HCT116 (cell line): Measurements from ENCODE around the gene PDSS1. TPM values are rescaled to one million over a fixed set of nuclear protein-coding genes. Genes with fewer than 3 reads are reported as not detected.

Source experiments
- ATAC-seq: fragments of 200-7000 bp; cut with Tn5 transposase; 2 replicates; pipeline ENCODE4 v1.9.1; 2020; ENCODE audit warnings: mild to moderate bottlenecking, moderate library complexity
- BruUV-seq: library from RNA; stranded (reverse); fragments of 400-500 nt; replicated peaks from 2 replicates; lab custom pipeline; 2021; lab: Mats Ljungman, UMichigan
- CTCF ChIA-PET: fragments of 300-600 bp; sonication (Branson Sonifier 250); formaldehyde crosslinking; loops from one replicate; lab custom pipeline; 2021; ENCODE audit warnings: antibody characterized with exemption; lab: Charles Lee
- POLR2A ChIA-PET: fragments of 300-600, 350-600 bp; sonication (Branson Sonifier 250); formaldehyde crosslinking; loops from one replicate; lab custom pipeline; 2021; ENCODE audit warnings: antibody characterized with exemption; lab: Charles Lee
- RAD21 ChIA-PET, 2 experiments: fragments of 300-600 bp; sonication (Branson Sonifier 250); formaldehyde crosslinking; loops; one replicate each; lab custom pipeline; 2023; ENCODE audit warnings: low total read pairs in 2 of 2; ENCODE audit not compliant: uncharacterized antibody in 2 of 2, unreplicated experiment in 2 of 2, low non-redundant PET in 1 of 2; lab: Charles Lee
- DNase-seq: peaks from one replicate; pipeline ENCODE4 v3.0.0-alpha.2; 2010; ENCODE audit warnings: low read depth, low spot score
- H2AFZ ChIP-seq: fragments of 200-600 bp; shearing (Covaris generic), sonication (generic); 2 replicates; pipeline ENCODE4 v1.6.1; 2017; ENCODE audit warnings: low read depth, mixed run types, mixed read lengths, antibody characterized with exemption, low read length; ENCODE audit not compliant: poor library complexity, severe bottlenecking
- H3K27ac ChIP-seq: 2 replicates; pipeline ENCODE4 v1.5.1; 2012; ENCODE audit warnings: low read depth, low read length
- H3K27me3 ChIP-seq: fragments of 200-600 bp; sonication (generic); 2 replicates; pipeline ENCODE4 v1.6.1; 2016; ENCODE audit warnings: mixed run types, low read length, mixed read lengths; ENCODE audit not compliant: insufficient read depth
- H3K36me3 ChIP-seq, 2 experiments: fragments of 200-500 bp in 1 of 2; fragments of 200-600 bp in 1 of 2; sonication (Bioruptor generic) in 1 of 2; sonication (generic) in 1 of 2; 2 replicates each; pipeline versions ENCODE4 v1.5.1 to v1.6.1; 2014 to 2016; ENCODE audit warnings: low read length in 2 of 2, inconsistent platforms in 1 of 2, mixed read lengths in 1 of 2, mixed run types in 1 of 2; ENCODE audit not compliant: insufficient read depth in 2 of 2, control insufficient read depth in 1 of 2
- H3K4me1 ChIP-seq, 2 experiments: fragments of 200-600 bp in 1 of 2; sonication (generic) in 1 of 2; 2 replicates each; pipeline versions ENCODE4 v1.5.1 to v1.6.1; 2012 to 2017; ENCODE audit warnings: low read length in 2 of 2, inconsistent platforms in 1 of 2, mild to moderate bottlenecking in 1 of 2, mixed read lengths in 1 of 2, mixed run types in 1 of 2, moderate library complexity in 1 of 2; ENCODE audit not compliant: insufficient read depth in 2 of 2, control insufficient read depth in 1 of 2
- H3K4me2 ChIP-seq: fragments of 200-600 bp; sonication (generic); 2 replicates; pipeline ENCODE4 v1.6.1; 2017; ENCODE audit warnings: mixed run types, low read length, mixed read lengths
- H3K4me3 ChIP-seq, 2 experiments: fragments of 200-600 bp in 1 of 2; sonication (generic) in 1 of 2; replicated peaks in 1 of 2; 2 replicates each; pipeline ENCODE4 v1.5.1; 2011 to 2016; ENCODE audit warnings: low read length in 2 of 2, control low read depth in 1 of 2, low read depth in 1 of 2, mild to moderate bottlenecking in 1 of 2, mixed read lengths in 1 of 2, mixed run types in 1 of 2
- H3K79me2 ChIP-seq: fragments of 200-600 bp; sonication (generic); 2 replicates; pipeline ENCODE4 v1.6.1; 2017; ENCODE audit warnings: mild to moderate bottlenecking, mixed run types, low read length, moderate library complexity, mixed read lengths; ENCODE audit not compliant: insufficient read depth
- H3K9ac ChIP-seq: fragments of 200-600 bp; sonication (generic); 2 replicates; pipeline ENCODE4 v1.6.1; 2016; ENCODE audit warnings: low read length, mixed read lengths
- H3K9me2 ChIP-seq: fragments of 200-600 bp; sonication (generic), shearing (Covaris generic); 2 replicates; pipeline ENCODE4 v1.6.1; 2017; ENCODE audit warnings: mixed run types, mild to moderate bottlenecking, moderate library complexity; ENCODE audit not compliant: insufficient read depth
- H3K9me3 ChIP-seq, 2 experiments: fragments of 200-500 bp in 1 of 2; fragments of 200-600 bp in 1 of 2; sonication (Bioruptor generic) in 1 of 2; sonication (generic) in 1 of 2; 2 replicates each; pipeline ENCODE4 v1.6.1; 2014 to 2017; ENCODE audit warnings: low read length in 2 of 2, mixed read lengths in 2 of 2, inconsistent platforms in 1 of 2, low read depth in 1 of 2, mild to moderate bottlenecking in 1 of 2, mixed run types in 1 of 2, moderate library complexity in 1 of 2; ENCODE audit not compliant: control insufficient read depth in 1 of 2, insufficient read depth in 1 of 2
- H4K20me1 ChIP-seq: fragments of 200-600 bp; sonication (generic), shearing (Covaris generic); 2 replicates; pipeline ENCODE4 v1.6.1; 2017; ENCODE audit warnings: mixed run types, mild to moderate bottlenecking, moderate library complexity; ENCODE audit not compliant: insufficient read depth
- CBX3 ChIP-seq: IDR thresholded peaks from 2 replicates; pipeline ENCODE4 v1.6.1; 2012; ENCODE audit warnings: low read depth
- CEBPB ChIP-seq: IDR thresholded peaks from 2 replicates; pipeline ENCODE4 v1.6.1; 2012; ENCODE audit warnings: low read depth
- EGR1 ChIP-seq: IDR thresholded peaks from 2 replicates; pipeline ENCODE4 v1.6.1; 2012; ENCODE audit warnings: low read depth
- FOSL1 ChIP-seq: IDR thresholded peaks from 2 replicates; pipeline ENCODE4 v1.6.1; 2012; ENCODE audit warnings: low read depth
- POLR2A ChIP-seq: IDR thresholded peaks from 2 replicates; pipeline ENCODE4 v1.7.0; 2011; ENCODE audit warnings: borderline replicate concordance; ENCODE audit not compliant: insufficient read depth, insufficient read length; ENCODE audit errors: extremely low read depth
- RAD21 ChIP-seq: IDR thresholded peaks from 2 replicates; pipeline ENCODE4 v1.6.1; 2012; ENCODE audit warnings: low read depth, mild to moderate bottlenecking
- TCF7L2 ChIP-seq: IDR thresholded peaks from 2 replicates; pipeline ENCODE4 v1.7.0; 2011; ENCODE audit warnings: borderline replicate concordance, inconsistent platforms; ENCODE audit not compliant: insufficient read depth, insufficient read length; ENCODE audit errors: extremely low read depth
- YY1 ChIP-seq: IDR thresholded peaks from 2 replicates; pipeline ENCODE4 v1.6.1; 2011; ENCODE audit warnings: low read length, low read depth, moderate library complexity, mild to moderate bottlenecking; ENCODE audit not compliant: insufficient replicate concordance; ENCODE audit errors: extremely low read depth
- intact Hi-C: fragments of 100-400 bp; cut with micrococcal nuclease; formaldehyde crosslinking; loops from 2 replicates; pipeline ENCODE4 v1.10.0; 2022
- total RNA-seq: library from RNA; stranded (reverse); gene quantifications from one replicate; pipeline ENCODE4 v1.2.1, GENCODE V29; 2021; ENCODE audit not compliant: unreplicated experiment
- TF ChIP-seq, protein P1 (sequence below), 3 experiments: fragments of 200-600 bp in 1 of 3; sonication (generic) in 1 of 3; IDR thresholded peaks in 2 of 3; conservative IDR thresholded peaks in 1 of 3; 2 replicates each; pipeline ENCODE4 v1.5.1; 2012 to 2017; ENCODE audit warnings: low read depth in 2 of 3, low read length in 2 of 3, antibody characterized with exemption in 1 of 3, borderline replicate concordance in 1 of 3, control low read depth in 1 of 3, mild to moderate bottlenecking in 1 of 3, mixed read lengths in 1 of 3, mixed run types in 1 of 3, moderate library complexity in 1 of 3; ENCODE audit not compliant: insufficient read depth in 1 of 3
- TF ChIP-seq, protein P2 (sequence below): IDR thresholded peaks from 2 replicates; pipeline ENCODE4 v1.6.1; 2012

Gene PDSS1
- total RNA-seq, 1 experiment from 2014 or later = 23.5 TPM

GRCh38 chr10:26777686-26778085, 80.2 kb downstream of the PDSS1 start:
- ATAC-seq (no peak), DNase-seq (no peak)
- Histone ChIP-seq H3K36me3 (no peaks in the 10 kb centered on the region), H3K79me2 (peaks cover 46% of the 10 kb centered on the region), H4K20me1 (no peaks in the 10 kb centered on the region), H3K4me3 (no peak overlapping the region), H3K9me3 (no peaks in the 10 kb centered on the region; a peak in 1 of 4 replicates), H3K27ac (no peak overlapping the region), H3K4me2 (no peak overlapping the region), H2AFZ (no peak overlapping the region), H3K9ac (no peak overlapping the region), H3K27me3 (no peaks in the 10 kb centered on the region), H3K4me1 (peaks cover 23 to 34% of the 10 kb centered on the region in 2 experiments), H3K9me2 (no peaks in the 10 kb centered on the region)
- POLR2A ChIA-PET = no interaction called here
- intact Hi-C loops = no loop called here
- BruUV-seq = no TSS peak
- RAD21 ChIA-PET = no interaction called here
- CTCF ChIA-PET = no interaction called here
- TF ChIP-seq EGR1 (no peak), RAD21 (no peak), CBX3 (no peak), CEBPB (no peak), FOSL1 (no peak), YY1 (no peak)
- TF ChIP-seq, all 23 proteins: peak for 0

- intact Hi-C loops = no loop called here
- H3K36me3 ChIP-seq = no peaks in the 10 kb centered on the region
- CTCF ChIA-PET = no interaction called here
- no peak overlapping the region for H2AFZ ChIP-seq
- ATAC-seq (no peak), DNase-seq (no peak)
- POLR2A ChIA-PET = no interaction called here
- RAD21 ChIA-PET = no interaction called here
- no peak for TF ChIP-seq TCF7L2
- TF ChIP-seq, protein P1, sequence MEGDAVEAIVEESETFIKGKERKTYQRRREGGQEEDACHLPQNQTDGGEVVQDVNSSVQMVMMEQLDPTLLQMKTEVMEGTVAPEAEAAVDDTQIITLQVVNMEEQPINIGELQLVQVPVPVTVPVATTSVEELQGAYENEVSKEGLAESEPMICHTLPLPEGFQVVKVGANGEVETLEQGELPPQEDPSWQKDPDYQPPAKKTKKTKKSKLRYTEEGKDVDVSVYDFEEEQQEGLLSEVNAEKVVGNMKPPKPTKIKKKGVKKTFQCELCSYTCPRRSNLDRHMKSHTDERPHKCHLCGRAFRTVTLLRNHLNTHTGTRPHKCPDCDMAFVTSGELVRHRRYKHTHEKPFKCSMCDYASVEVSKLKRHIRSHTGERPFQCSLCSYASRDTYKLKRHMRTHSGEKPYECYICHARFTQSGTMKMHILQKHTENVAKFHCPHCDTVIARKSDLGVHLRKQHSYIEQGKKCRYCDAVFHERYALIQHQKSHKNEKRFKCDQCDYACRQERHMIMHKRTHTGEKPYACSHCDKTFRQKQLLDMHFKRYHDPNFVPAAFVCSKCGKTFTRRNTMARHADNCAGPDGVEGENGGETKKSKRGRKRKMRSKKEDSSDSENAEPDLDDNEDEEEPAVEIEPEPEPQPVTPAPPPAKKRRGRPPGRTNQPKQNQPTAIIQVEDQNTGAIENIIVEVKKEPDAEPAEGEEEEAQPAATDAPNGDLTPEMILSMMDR (IDR thresholded peaks at IDR 0.05 in 2 of 3, conservative IDR thresholded peaks at IDR 0.05 in 1 of 3; ENCODE audit: borderline replicate concordance in 1 of 3, insufficient read depth in 1 of 3, low read depth in 2 of 3, low read length in 2 of 3) = no peak
- TF ChIP-seq, protein P2, sequence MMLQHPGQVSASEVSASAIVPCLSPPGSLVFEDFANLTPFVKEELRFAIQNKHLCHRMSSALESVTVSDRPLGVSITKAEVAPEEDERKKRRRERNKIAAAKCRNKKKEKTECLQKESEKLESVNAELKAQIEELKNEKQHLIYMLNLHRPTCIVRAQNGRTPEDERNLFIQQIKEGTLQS = no peak
- TF ChIP-seq POLR2A = no peak
- no peaks in the 10 kb centered on the region for H3K9me2 ChIP-seq
- H3K9ac ChIP-seq = no peak overlapping the region
- H3K79me2 ChIP-seq = peaks cover 42% of the 10 kb centered on the region
- no peaks in the 10 kb centered on the region; a peak in 1 of 4 replicates for H3K9me3 ChIP-seq
- no TSS peak for BruUV-seq
- H3K4me2 ChIP-seq = no peak overlapping the region
- H3K4me3 ChIP-seq = no peak overlapping the region
- H3K4me1 ChIP-seq = peaks cover 23 to 34% of the 10 kb centered on the region in 2 experiments
- H4K20me1 ChIP-seq = no peaks in the 10 kb centered on the region
- H3K27me3 ChIP-seq = no peaks in the 10 kb centered on the region
- H3K27ac ChIP-seq = no peak overlapping the region
These were observed 81.8 kb downstream of the PDSS1 start for GRCh38 chr10:26779176-26779860.
